ENCODE results near the gene KCNMA1. TPM values are rescaled to one million over a fixed set of nuclear protein-coding genes. Genes with fewer than 3 reads are reported as not detected.

Gene KCNMA1
- total and polyA plus RNA-seq, 9 of the 15 experiments (the other 6 are each of a cell fraction or from before 2014, with no cell fraction given), result 0.01 to 0.95 (median 0.15) TPM; not detected in 4

DNA sequence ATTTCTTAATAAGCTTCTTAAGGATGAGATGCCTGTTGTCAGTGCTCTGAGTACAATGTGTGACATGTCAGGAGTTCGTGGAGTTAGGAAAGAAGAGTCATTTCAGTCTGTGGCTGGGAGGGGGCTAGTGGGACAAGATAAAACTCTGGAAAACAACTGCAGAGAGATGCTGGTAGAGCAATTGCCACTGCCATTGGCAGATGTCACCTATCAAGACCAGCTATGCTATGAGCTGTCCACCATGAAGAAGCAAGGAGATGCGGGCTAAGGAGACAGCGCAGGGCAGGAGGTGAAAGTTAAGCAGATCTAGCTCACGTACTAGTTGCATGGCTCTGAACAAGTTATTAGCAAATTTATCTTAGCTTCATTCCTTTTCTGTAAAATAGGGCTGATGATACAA is 756.7 kb downstream of the KCNMA1 start:
- Histone ChIP-seq H2AFZ (ENCODE audit: low read depth, low read length) (no peak overlapping the region), H3K4me1 (replicated peaks in 1 of 2; ENCODE audit: control insufficient read depth in 2 of 2, insufficient read depth in 2 of 2, low read length in 2 of 2) (no peaks in the 10 kb centered on the region), H4K20me1 (replicated peaks; ENCODE audit: control insufficient read depth, insufficient read depth, low read length) (no peaks in the 10 kb centered on the region), H3K79me2 (ENCODE audit: control insufficient read depth, insufficient read depth, low read length) (no peaks in the 10 kb centered on the region), H3K36me3 (ENCODE audit: control insufficient read depth, insufficient read depth, low read length) (no peaks in the 10 kb centered on the region), H3K4me2 (ENCODE audit: insufficient read depth, low read length) (no peak overlapping the region), H3K27me3 (ENCODE audit: control insufficient read depth in 2 of 2, insufficient read depth in 2 of 2, low read length in 2 of 2) (no peaks in the 10 kb centered on the region; a peak in 1 of 5 replicates), H3K9me1 (ENCODE audit: control insufficient read depth, insufficient read depth, low read length) (no peaks in the 10 kb centered on the region), H3K4me3 (no peak overlapping the region), H3K27ac (ENCODE audit: extremely low read depth, low read depth, low read length) (no peak overlapping the region), H3K9ac (ENCODE audit: insufficient read depth in 1 of 2, low read depth in 2 of 2, low read length in 2 of 2) (no peak overlapping the region), H3K9me3 (replicated peaks; ENCODE audit: control insufficient read depth, insufficient read depth, low read depth, low read length) (no peaks in the 10 kb centered on the region)
- FAIRE-seq (no peak), DNase-seq (ENCODE audit: extremely low read depth in 1 of 4, low spot score in 3 of 4) (no peak), ATAC-seq (no peak)
- intact Hi-C loops (cut with micrococcal nuclease) (no loop called here), in situ Hi-C loops (cut with MboI) (no loop called here)
- POLR2A ChIA-PET, result no interaction called here
- CTCF ChIA-PET (ENCODE audit: low intra/inter-chr PET ratio), result no interaction called here
- WGBS (ENCODE audit: insufficient coverage, low coverage, missing lambda C conversion rate), result 0% methylated on average over 4 of the region's 4 CpGs
- no TSS peak for BruUV-seq (replicated peaks)
- TF ChIP-seq, protein P1, sequence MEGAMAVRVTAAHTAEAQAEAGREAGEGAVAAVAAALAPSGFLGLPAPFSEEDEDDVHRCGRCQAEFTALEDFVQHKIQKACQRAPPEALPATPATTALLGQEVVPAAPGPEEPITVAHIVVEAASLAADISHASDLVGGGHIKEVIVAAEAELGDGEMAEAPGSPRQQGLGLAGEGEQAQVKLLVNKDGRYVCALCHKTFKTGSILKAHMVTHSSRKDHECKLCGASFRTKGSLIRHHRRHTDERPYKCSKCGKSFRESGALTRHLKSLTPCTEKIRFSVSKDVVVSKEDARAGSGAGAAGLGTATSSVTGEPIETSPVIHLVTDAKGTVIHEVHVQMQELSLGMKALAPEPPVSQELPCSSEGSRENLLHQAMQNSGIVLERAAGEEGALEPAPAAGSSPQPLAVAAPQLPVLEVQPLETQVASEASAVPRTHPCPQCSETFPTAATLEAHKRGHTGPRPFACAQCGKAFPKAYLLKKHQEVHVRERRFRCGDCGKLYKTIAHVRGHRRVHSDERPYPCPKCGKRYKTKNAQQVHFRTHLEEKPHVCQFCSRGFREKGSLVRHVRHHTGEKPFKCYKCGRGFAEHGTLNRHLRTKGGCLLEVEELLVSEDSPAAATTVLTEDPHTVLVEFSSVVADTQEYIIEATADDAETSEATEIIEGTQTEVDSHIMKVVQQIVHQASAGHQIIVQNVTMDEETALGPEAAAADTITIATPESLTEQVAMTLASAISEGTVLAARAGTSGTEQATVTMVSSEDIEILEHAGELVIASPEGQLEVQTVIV (CRISPR knock-in tag; IDR thresholded peaks at IDR 0.05; ENCODE audit: borderline replicate concordance), result no peak
- TF ChIP-seq ZNF174 (CRISPR knock-in tag; IDR thresholded peaks at IDR 0.05), result no peak
- no peak for TF ChIP-seq SMARCE1 (IDR thresholded peaks at IDR 0.05)
- TF ChIP-seq DNMT1 (IDR thresholded peaks at IDR 0.05), result no peak
- TF ChIP-seq NFIC (IDR thresholded peaks at IDR 0.05), result no peak
- TF ChIP-seq, protein P2, sequence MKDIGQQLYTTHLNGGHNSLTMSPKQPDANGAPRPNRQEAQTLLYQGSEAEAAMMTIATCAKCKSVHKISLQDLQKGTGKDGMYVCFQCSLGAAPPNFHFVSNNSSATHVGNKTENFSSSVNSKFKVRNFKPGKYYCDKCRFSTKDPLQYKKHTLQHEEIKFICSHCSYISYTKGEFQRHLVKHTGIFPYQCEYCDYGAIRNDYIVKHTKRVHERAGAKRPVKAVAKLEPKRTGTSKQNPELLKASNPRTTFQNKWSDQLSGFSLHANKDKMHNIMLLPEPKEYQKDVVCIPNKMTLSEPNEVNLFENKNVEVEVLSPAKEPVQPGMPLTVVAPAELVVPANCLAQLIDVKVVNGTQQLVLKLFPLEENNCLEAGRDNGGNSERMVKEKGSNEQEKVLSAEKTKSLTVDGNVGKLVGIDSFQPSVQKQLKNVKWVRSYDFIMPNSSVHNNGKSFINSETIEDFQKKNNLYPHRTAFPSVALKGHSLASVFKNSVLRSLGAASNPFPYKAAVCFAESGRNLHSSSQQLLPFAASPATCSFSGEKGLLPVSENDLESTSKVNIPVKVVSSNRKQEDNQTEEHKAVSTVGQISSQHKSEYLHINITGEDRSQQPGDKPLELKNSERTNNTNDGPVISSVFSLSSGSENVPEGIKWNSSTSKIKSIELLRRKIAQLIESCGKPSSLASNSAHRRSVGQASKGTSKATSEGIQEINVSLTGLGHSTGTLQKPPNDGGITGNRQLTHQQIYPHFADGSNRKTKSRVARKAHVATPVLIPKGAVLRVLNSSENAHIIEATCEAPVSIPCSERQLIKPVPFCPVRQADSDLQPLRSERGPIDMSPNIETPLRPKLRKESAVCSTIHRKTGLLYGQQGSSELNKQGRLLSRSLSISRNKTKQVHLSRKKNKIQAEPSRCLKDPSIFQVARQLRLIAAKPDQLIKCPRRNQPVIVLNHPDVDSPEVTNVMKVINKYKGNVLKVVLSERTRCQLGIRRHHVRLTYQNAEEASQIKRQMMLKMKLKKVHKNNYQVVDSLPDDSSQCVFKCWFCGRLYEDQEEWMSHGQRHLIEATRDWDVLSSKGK (CRISPR knock-in tag; IDR thresholded peaks at IDR 0.05), result no peak
- no peak for TF ChIP-seq ZNF146 (CRISPR knock-in tag; IDR thresholded peaks at IDR 0.05; ENCODE audit: unreplicated experiment)
- no peak for TF ChIP-seq PCBP2 (IDR thresholded peaks at IDR 0.05; ENCODE audit: low read depth, low read length, poor library complexity, severe bottlenecking)
- TF ChIP-seq, protein P3, sequence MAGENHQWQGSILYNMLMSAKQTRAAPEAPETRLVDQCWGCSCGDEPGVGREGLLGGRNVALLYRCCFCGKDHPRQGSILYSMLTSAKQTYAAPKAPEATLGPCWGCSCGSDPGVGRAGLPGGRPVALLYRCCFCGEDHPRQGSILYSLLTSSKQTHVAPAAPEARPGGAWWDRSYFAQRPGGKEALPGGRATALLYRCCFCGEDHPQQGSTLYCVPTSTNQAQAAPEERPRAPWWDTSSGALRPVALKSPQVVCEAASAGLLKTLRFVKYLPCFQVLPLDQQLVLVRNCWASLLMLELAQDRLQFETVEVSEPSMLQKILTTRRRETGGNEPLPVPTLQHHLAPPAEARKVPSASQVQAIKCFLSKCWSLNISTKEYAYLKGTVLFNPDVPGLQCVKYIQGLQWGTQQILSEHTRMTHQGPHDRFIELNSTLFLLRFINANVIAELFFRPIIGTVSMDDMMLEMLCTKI (IDR thresholded peaks at IDR 0.05; ENCODE audit: partially characterized antibody), result no peak
- TF ChIP-seq, protein P4, sequence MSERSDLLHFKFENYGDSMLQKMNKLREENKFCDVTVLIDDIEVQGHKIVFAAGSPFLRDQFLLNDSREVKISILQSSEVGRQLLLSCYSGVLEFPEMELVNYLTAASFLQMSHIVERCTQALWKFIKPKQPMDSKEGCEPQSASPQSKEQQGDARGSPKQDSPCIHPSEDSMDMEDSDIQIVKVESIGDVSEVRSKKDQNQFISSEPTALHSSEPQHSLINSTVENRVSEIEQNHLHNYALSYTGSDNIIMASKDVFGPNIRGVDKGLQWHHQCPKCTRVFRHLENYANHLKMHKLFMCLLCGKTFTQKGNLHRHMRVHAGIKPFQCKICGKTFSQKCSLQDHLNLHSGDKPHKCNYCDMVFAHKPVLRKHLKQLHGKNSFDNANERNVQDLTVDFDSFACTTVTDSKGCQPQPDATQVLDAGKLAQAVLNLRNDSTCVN (CRISPR knock-in tag; IDR thresholded peaks at IDR 0.05), result no peak
- TF ChIP-seq, protein P5, sequence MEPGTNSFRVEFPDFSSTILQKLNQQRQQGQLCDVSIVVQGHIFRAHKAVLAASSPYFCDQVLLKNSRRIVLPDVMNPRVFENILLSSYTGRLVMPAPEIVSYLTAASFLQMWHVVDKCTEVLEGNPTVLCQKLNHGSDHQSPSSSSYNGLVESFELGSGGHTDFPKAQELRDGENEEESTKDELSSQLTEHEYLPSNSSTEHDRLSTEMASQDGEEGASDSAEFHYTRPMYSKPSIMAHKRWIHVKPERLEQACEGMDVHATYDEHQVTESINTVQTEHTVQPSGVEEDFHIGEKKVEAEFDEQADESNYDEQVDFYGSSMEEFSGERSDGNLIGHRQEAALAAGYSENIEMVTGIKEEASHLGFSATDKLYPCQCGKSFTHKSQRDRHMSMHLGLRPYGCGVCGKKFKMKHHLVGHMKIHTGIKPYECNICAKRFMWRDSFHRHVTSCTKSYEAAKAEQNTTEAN (CRISPR knock-in tag; IDR thresholded peaks at IDR 0.05), result no peak
- no peak for TF ChIP-seq ZNF561 (CRISPR knock-in tag; conservative IDR thresholded peaks at IDR 0.05)
- TF ChIP-seq POLR3G (IDR thresholded peaks at IDR 0.05; ENCODE audit: extremely low read depth, insufficient read length, insufficient replicate concordance), result no peak
- TF ChIP-seq YBX1 (IDR thresholded peaks at IDR 0.05), result no peak
